T47D (cell line): Measurements from ENCODE around the gene DEUP1.

Experiments used
- DNase-seq, 2 experiments: peaks; one replicate each; pipeline versions ENCODE4 v3.0.0 to v3.0.0-alpha.2; 2011 to 2012; ENCODE audit warnings: low read depth in 1 of 2, low spot score in 1 of 2
- JUND ChIP-seq: IDR thresholded peaks from 2 replicates; pipeline ENCODE4 v1.6.1; 2012; ENCODE audit warnings: low read depth
- in situ Hi-C: cut with HindIII; loops from 2 replicates; pipeline ENCODE4 v1.10.0; 2016; ENCODE audit warnings: low sequenced_read_pairs, low pct_unique_long_range_greater_than_20kb

Gene DEUP1

DNA sequence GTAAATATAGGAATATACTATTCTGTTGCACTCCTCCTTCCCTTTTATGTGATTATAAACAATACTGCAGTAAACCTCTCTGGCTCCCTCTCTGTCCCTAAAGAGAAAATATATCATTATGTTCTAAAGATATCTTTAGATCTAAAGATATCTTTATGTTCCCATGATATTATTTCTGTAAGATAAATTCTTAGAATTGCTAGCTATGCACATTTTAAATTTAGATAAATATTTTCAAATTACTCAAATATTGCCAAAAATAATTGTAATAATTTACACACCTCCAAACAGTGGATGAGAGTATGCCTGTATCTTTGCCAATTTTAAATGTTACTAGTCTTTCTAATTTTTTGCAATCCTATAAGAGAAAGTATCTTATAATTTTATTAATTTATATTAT lies 10.3 kb upstream of the DEUP1 start:
- no peak for TF ChIP-seq JUND
- no peak for DNase-seq
- in situ Hi-C loops = no loop called here

GRCh38 chr11:93322207-93322606 lies 8.3 kb upstream of the DEUP1 start:
- DNase-seq = no peak
- in situ Hi-C loops = no loop called here
- TF ChIP-seq JUND = no peak

- no peak for TF ChIP-seq JUND
- no peak for DNase-seq
- in situ Hi-C loops = no loop called here
Measured at GRCh38 chr11:93323747-93324146, 6.8 kb upstream of the DEUP1 start.

- no peak for DNase-seq
- in situ Hi-C loops = no loop called here
- TF ChIP-seq JUND = no peak
Measured at GRCh38 chr11:93324500-93324899, 6.0 kb upstream of the DEUP1 start.

DNA sequence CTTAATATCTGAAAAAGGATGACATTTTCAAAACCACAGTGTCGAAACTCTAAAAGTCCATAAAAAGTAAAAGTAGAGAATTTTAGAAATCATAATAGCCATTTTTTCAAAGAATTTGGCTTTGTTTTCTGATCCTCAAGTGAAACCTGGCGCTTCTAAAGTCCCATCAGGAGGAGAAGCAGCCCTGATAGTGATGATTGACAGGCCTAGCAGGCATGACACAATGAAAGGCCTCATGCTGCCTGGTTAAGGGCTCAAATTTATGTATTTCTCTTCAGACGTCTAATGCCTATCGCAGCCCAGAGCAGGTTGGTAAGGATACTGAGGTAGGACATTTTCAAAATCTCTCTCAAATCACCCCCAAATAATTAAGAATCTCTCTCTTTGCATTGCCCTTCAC lies 3.9 kb upstream of the DEUP1 start:
- no peak for TF ChIP-seq JUND
- in situ Hi-C loops = no loop called here
- DNase-seq = no peak

DNA sequence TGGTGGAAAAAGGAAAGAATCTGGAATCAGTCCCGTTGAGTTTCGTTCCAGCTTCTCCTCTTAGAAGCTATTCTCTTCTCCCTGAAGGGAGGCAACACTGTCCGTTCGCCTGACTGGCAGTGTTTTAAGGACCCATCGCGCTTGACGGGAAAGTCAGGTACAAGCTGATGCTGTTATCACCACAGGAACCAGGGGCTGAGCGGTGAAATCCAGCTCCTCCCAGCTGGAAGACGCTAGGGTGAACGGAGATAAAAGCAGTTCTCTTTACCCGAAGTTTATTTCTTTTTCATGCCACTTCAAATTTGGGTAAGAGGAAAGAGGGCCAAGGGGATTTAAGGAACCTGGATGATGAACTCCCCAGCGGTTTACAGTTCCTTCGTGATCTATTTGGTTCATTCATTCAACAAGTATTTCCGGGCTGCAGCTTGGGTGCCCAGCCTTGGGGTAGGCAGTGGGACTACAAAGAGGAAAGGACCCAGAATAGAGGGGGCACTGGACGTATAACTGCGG lies 551 bp upstream of the DEUP1 start:
- no peak for DNase-seq
- TF ChIP-seq JUND = no peak
- in situ Hi-C loops = no loop called here

DNA sequence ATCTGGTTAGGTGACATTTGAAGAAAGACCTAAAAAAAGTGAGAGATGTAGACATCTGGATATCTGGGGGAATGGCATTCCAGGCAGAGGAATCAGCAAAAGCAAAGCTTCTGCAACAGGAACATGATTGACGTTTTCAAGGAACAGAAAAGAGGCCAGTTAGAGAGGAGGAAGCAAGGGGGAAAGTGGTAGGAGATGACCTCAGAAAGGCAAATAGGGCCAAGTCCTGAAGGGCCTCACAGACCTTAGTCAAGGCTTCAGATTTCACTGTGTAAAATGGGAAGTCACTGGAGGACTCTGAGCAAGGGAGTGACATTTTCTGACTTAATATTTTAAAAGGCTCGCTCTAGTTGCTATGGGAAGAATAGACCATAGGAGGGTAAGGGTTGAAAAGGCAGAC lies 9.7 kb downstream of the DEUP1 start:
- TF ChIP-seq JUND = no peak
- in situ Hi-C loops = no loop called here
- DNase-seq = no peak

GRCh38 chr11:93344855-93345333 lies 14.4 kb downstream of the DEUP1 start:
- in situ Hi-C loops = no loop called here
- TF ChIP-seq JUND = no peak

DNA sequence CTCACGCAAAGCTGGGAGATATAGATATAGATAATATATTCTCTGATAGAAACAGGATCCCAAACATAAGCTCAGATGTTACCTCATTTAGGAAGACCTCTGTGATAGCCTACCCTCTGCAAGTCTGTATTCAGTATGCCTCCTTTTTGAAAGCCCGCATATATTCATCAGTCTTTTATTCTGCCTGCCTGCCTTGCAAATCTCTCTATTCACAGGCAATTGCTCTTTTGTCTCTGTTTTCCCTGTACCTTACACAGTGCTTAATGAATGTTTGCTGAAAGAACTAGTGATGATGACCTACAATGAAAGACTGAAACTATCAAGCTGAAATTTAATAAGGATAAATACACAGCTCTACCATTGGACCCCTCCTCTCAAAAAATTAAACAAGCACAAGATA lies 18.4 kb downstream of the DEUP1 start:
- no peak for DNase-seq
- in situ Hi-C loops = no loop called here
- no peak for TF ChIP-seq JUND

More at GRCh38 chr11:93344855-93345333, 14.4 kb downstream of the DEUP1 start:
- no peak for DNase-seq

DNA sequence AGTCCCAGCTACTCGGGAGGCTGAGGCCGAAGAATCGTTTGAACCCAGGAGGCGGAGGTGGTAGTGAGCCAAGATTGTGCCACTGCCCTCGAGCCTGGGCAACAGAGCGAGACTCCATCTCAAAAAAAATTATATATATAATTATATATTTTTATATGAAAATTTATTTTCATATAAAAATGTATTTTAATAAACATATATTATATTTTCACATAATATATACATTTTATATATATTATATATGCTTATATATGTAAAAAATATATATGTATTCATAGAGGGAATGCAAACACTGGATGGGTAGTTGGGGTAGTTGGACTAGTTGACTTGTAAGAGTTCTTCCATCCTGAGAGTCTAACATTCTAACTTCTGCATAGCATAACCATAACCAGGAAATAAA lies 20.3 kb downstream of the DEUP1 start:
- in situ Hi-C loops = no loop called here
- DNase-seq = no peak

DNA sequence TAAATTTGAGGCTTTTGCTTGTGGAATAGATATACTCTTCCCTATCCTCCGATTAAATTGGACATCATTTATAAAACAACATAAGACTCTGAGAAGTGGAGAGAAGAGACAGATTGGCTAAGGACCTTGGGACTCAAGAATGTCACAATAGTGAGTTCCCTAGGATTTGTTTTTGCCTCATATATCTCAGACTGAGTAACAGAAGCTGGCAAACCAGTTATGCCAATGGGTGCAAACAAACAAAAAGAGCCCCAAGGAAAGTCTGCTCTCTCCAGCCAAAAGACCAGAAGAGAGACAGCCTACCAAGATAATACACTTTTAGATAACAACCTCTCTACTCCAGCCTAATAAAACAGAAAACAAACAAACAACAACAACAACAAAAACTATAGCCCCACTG lies 28.9 kb downstream of the DEUP1 start:
- DNase-seq = peak in 1 of 2 experiments; percentile 90
- in situ Hi-C loops = no loop called here
- no peak for TF ChIP-seq JUND

More for the DNA sequence above, 20.3 kb downstream of the DEUP1 start:
- no peak for TF ChIP-seq JUND

GRCh38 chr11:93361435-93361834 lies 30.9 kb downstream of the DEUP1 start:
- DNase-seq = no peak
- no peak for TF ChIP-seq JUND
- in situ Hi-C loops = no loop called here

DNA sequence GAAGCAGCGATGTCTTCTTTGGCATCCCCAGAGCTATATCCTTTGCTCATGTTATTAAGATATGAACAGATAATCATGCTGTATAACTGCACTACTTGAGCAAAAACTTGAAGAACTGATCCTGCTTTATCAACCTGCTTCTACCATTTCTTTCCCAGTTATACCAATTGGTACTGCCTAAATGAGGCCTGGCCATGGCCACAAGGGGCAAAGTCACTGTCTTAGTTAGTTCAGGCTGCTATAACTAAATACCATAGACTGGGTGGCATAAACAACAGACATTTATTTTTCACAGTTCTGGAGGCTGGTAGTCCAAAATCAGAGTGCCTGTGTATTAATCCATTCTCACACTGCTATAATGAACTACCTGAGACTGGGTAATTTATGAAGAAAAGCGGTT lies 37.5 kb downstream of the DEUP1 start:
- TF ChIP-seq JUND = no peak
- DNase-seq = no peak
- in situ Hi-C loops = no loop called here

- DNase-seq = peak; percentile 47 to 62
- in situ Hi-C loops = no loop called here
- TF ChIP-seq JUND = peak; percentile 44; the same call in 1 of the 2 replicates
Measured at GRCh38 chr11:93370260-93370659, 39.7 kb downstream of the DEUP1 start.
